Natural killer cell (primary cell): ENCODE results near the gene CRTC1. TPM values are rescaled to one million over a fixed set of nuclear protein-coding genes. Genes with fewer than 3 reads are reported as not detected.

Source experiments
- ATAC-seq, 3 donors: fragments of 150-1000 bp in 2 of 3; fragments of 200-7000 bp in 1 of 3; cut with Tn5 transposase; 1 replicate in 1 of 3; 2 replicates in 2 of 3; pipeline ENCODE4 v1.10.0; 2021; ENCODE audit warnings: mild to moderate bottlenecking in 2 of 3, moderate library complexity in 2 of 3
- DNase-seq, 2 donors: peaks; one replicate each; pipeline versions ENCODE4 v3.0.0 to v3.0.0-alpha.2; 2013 to 2021; ENCODE audit warnings: mixed read lengths in 1 of 2
- H3K27ac ChIP-seq: one replicate; pipeline ENCODE4 v1.5.1; 2013; ENCODE audit warnings: mild to moderate bottlenecking, low read length
- H3K27me3 ChIP-seq: one replicate; pipeline ENCODE4 v1.6.1; 2013; ENCODE audit warnings: low read length; ENCODE audit not compliant: control insufficient read depth, insufficient read depth
- H3K36me3 ChIP-seq: one replicate; pipeline ENCODE4 v1.6.1; 2013; ENCODE audit warnings: low read length; ENCODE audit not compliant: control insufficient read depth, insufficient read depth
- H3K4me1 ChIP-seq: one replicate; pipeline ENCODE4 v1.6.1; 2013; ENCODE audit warnings: low read length; ENCODE audit not compliant: control insufficient read depth, insufficient read depth
- H3K4me3 ChIP-seq: one replicate; pipeline ENCODE4 v1.5.1; 2013; ENCODE audit warnings: low read length
- H3K9me3 ChIP-seq: one replicate; pipeline ENCODE4 v1.6.1; 2013; ENCODE audit warnings: low read length; ENCODE audit not compliant: control insufficient read depth, insufficient read depth
- H3K27ac Mint-ChIP-seq, 2 donors: one replicate each; pipeline ENCODE4 v1.8.0; 2022; ENCODE audit warnings: mild to moderate bottlenecking in 2 of 2, mixed read lengths in 2 of 2, moderate library complexity in 1 of 2
- H3K27me3 Mint-ChIP-seq, 2 donors: one replicate each; pipeline ENCODE4 v1.8.0; 2022; ENCODE audit warnings: low read depth in 2 of 2, mixed read lengths in 2 of 2
- H3K36me3 Mint-ChIP-seq: one replicate; pipeline ENCODE4 v1.8.0; 2022; ENCODE audit warnings: mixed read lengths
- H3K4me1 Mint-ChIP-seq, 2 donors: one replicate each; pipeline ENCODE4 v1.8.0; 2022; ENCODE audit warnings: mixed read lengths in 2 of 2
- H3K4me3 Mint-ChIP-seq: one replicate; pipeline ENCODE4 v1.8.0; 2022; ENCODE audit warnings: mild to moderate bottlenecking, moderate library complexity, mixed read lengths
- H3K9me3 Mint-ChIP-seq, 2 donors: one replicate each; pipeline ENCODE4 v1.8.0; 2022; ENCODE audit warnings: mixed read lengths in 2 of 2
- WGBS: methylation state at CpG from one replicate; pipeline ENCODE4 v1.1.7; 2013; ENCODE audit warnings: missing lambda C conversion rate; ENCODE audit not compliant: insufficient coverage; 5-methylcytosine and 5-hydroxymethylcytosine counted together
- intact Hi-C: fragments of 100-400 bp; cut with micrococcal nuclease; formaldehyde crosslinking; loops from one replicate; pipeline ENCODE4 v1.14.2; 2022
- total RNA-seq, 4 donors: library from RNA; stranded (reverse); fragments of 120-200 nt in 1 of 4; gene quantifications; one replicate each; pipeline versions ENCODE4 v1.2.3 to v1.2.4, GENCODE V29; 2013 to 2022
- TF ChIP-seq, protein P1 (sequence below): fragments of 200-600 bp; IDR thresholded peaks from one replicate; pipeline ENCODE4 v1.8.0; 2022; ENCODE audit warnings: antibody characterized with exemption

The CRTC1 gene
- total RNA-seq, 3 donors from 2014 or later (not counting 1 experiment from before 2014, with no cell fraction given), result 14.1 to 17.0 (median 14.3) TPM

DNA sequence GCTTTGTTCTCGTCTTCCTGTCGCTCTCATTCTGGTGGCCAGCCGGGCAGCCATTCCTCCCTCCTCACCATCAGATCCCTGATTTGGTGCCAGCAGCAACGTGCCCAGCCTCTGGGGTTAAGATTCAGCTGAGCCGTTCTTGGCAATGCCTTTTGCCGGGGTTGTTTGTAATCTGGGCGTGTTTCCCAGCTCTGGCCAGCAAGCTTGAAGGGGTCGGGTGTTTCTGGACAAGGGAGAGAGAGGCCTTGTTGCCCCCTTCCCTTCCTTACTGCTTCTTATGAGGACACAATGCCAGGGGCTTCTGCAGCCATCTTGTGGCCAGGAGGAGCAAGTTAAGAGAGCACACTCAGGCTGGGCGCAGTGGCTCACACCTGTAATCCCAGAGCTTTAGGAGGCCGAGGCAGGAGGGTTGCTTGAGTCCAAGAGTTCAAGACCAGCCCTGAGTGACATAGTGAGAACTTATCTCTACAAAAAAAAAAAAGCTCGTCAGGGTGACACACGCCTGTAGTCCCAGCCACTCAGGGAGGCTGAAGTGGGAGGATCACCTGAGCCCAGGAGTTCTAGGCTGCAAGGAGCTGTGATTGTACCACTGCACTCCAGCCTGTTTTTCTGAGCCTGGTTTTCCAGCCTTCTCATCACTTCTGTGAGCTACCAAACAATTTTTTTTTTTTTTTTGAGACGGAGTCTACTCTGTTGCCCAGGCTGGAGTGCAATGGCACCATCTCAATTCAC, 10.7 kb upstream of the CRTC1 start:
- Mint-ChIP-seq H3K4me3 (no peak overlapping the region), H3K9me3 (no peaks in the 10 kb centered on the region), H3K27ac (no peak overlapping the region), H3K27me3 (peaks cover 0 to 3% of the 10 kb centered on the region in 2 donors), H3K4me1 (no peaks in the 10 kb centered on the region), H3K36me3 (no peaks in the 10 kb centered on the region)
- DNase-seq (no peak), ATAC-seq (no peak)
- Histone ChIP-seq H3K4me3 (no peak overlapping the region), H3K27me3 (no peaks in the 10 kb centered on the region), H3K36me3 (peaks cover 16% of the 10 kb centered on the region), H3K4me1 (no peaks in the 10 kb centered on the region), H3K27ac (no peak overlapping the region), H3K9me3 (no peaks in the 10 kb centered on the region)
- 87% methylated on average over 13 of the region's 13 CpGs for WGBS
- TF ChIP-seq, protein P1, sequence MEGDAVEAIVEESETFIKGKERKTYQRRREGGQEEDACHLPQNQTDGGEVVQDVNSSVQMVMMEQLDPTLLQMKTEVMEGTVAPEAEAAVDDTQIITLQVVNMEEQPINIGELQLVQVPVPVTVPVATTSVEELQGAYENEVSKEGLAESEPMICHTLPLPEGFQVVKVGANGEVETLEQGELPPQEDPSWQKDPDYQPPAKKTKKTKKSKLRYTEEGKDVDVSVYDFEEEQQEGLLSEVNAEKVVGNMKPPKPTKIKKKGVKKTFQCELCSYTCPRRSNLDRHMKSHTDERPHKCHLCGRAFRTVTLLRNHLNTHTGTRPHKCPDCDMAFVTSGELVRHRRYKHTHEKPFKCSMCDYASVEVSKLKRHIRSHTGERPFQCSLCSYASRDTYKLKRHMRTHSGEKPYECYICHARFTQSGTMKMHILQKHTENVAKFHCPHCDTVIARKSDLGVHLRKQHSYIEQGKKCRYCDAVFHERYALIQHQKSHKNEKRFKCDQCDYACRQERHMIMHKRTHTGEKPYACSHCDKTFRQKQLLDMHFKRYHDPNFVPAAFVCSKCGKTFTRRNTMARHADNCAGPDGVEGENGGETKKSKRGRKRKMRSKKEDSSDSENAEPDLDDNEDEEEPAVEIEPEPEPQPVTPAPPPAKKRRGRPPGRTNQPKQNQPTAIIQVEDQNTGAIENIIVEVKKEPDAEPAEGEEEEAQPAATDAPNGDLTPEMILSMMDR, result no peak
- intact Hi-C loops, result no loop called here

DNA sequence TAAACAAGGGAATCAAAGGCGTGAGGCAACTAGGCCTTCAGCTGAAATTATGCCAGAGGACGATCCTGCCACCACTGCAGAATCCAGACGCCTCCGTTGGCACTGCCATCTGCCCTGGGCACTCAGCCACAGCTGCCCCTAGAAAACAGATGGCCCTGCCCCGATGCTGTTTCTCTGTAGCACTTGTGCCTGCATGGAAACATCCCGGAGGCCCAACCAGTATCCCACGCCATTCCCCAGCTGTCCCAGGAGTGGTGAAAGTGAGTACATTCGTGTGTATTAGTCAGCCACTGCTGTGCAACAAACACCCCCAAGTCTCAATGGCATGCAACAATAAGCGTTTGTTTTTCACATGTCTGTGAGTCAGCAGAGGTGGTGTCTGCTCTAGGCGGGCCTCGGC, 8.9 kb upstream of the CRTC1 start:
- WGBS, result 93% methylated on average over 11 of the region's 11 CpGs
- intact Hi-C loops, result no loop called here
- no peaks in the 10 kb centered on the region for H3K36me3 Mint-ChIP-seq
- no peaks in the 10 kb centered on the region for H3K9me3 Mint-ChIP-seq
- Histone ChIP-seq H3K27me3 (no peaks in the 10 kb centered on the region), H3K4me3 (no peak overlapping the region), H3K9me3 (no peaks in the 10 kb centered on the region), H3K4me1 (peaks cover 3% of the 10 kb centered on the region), H3K27ac (no peak overlapping the region), H3K36me3 (peaks cover 2% of the 10 kb centered on the region)
- DNase-seq, result no peak
- TF ChIP-seq, protein P1, result no peak
- no peaks in the 10 kb centered on the region for H3K4me1 Mint-ChIP-seq
- no peak for ATAC-seq
- H3K4me3 Mint-ChIP-seq, result no peak overlapping the region
- peaks cover 0 to 3% of the 10 kb centered on the region in 2 donors for H3K27me3 Mint-ChIP-seq
- H3K27ac Mint-ChIP-seq, result no peak overlapping the region

DNA sequence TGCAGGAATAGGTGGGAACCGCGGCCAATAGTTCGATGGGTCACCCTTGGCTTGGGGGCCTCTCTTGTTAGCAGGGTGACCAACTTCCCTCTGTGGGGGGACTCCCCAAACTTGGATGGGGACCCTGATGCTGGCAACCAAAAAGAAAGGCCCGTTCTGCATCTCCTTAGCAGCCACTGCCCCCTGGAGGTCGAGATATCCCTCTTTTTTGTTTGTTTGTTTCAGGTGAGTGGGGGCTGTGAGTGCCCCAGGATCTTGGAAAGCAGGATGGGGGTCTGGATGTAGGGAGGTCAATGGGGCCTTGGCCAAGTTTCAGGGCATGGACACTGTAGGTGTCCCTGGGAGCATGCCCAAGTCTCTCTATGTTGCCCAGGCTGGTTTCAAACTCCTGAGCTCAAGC, 7.7 kb upstream of the CRTC1 start:
- peaks cover 0 to 3% of the 10 kb centered on the region in 2 donors for H3K27me3 Mint-ChIP-seq
- TF ChIP-seq, protein P1, result no peak
- no peak overlapping the region for H3K27ac Mint-ChIP-seq
- H3K4me1 Mint-ChIP-seq, result no peaks in the 10 kb centered on the region
- no peaks in the 10 kb centered on the region for H3K36me3 Mint-ChIP-seq
- intact Hi-C loops, result no loop called here
- no peaks in the 10 kb centered on the region for H3K9me3 Mint-ChIP-seq
- Histone ChIP-seq H3K36me3 (no peaks in the 10 kb centered on the region), H3K27me3 (no peaks in the 10 kb centered on the region), H3K4me3 (no peak overlapping the region), H3K9me3 (no peaks in the 10 kb centered on the region), H3K4me1 (peaks cover 3% of the 10 kb centered on the region), H3K27ac (no peak overlapping the region)
- DNase-seq (peak in 1 of 2 donors; percentile 51), ATAC-seq (no peak)
- no peak overlapping the region for H3K4me3 Mint-ChIP-seq
- 53% methylated on average over 5 of the region's 5 CpGs for WGBS

DNA sequence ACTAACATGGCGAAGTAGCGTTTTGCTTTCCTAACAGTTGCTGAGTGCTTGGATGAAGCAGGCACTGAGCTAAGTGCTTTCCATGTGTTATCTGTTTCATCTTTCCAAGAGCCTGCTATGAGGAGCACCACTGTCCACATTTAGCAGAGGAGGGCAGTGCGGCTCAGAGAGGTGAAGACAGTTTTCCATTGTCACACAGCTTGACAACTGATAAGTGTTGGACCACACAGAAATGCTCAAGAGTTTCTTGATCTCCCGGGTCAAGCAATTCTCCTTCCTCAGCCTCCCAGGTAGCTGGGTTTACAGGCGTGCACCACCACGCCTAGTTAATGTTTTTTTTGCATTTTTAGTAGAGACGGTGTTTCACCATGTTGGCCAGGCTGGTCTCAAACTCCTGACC, 6.8 kb upstream of the CRTC1 start:
- TF ChIP-seq, protein P1, result no peak
- H3K27me3 Mint-ChIP-seq, result peaks cover 0 to 3% of the 10 kb centered on the region in 2 donors
- Histone ChIP-seq H3K36me3 (no peaks in the 10 kb centered on the region), H3K27me3 (no peaks in the 10 kb centered on the region), H3K27ac (no peak overlapping the region), H3K9me3 (no peaks in the 10 kb centered on the region), H3K4me1 (peaks cover 3% of the 10 kb centered on the region), H3K4me3 (no peak overlapping the region)
- no peak overlapping the region for H3K27ac Mint-ChIP-seq
- H3K4me3 Mint-ChIP-seq, result no peak overlapping the region
- no peak for ATAC-seq
- no peaks in the 10 kb centered on the region for H3K4me1 Mint-ChIP-seq
- H3K36me3 Mint-ChIP-seq, result no peaks in the 10 kb centered on the region
- no peak for DNase-seq
- 95% methylated on average over 7 of the region's 7 CpGs for WGBS
- H3K9me3 Mint-ChIP-seq, result no peaks in the 10 kb centered on the region
- intact Hi-C loops, result no loop called here
